Activated T-helper 1 cell treated with anti-CD3 and anti-CD28 coated beads, Interleukin-12 subunit alpha, Interleukin-12 subunit beta, Interleukin-2, Interleukin-4 antibody, amounts not matched to agents 30 ng/mL and 10 ng/mL and 1 ng/mL, durations not matched to agents 14 hours and 24 hours and 36 hours (primary cell): Measurements from ENCODE around the gene ADM. TPM values are rescaled to one million over a fixed set of nuclear protein-coding genes. Genes with fewer than 3 reads are reported as not detected.

Experiments
- DNase-seq: peaks from one replicate; pipeline ENCODE4 v3.0.0; 2021; ENCODE audit warnings: low spot score
- H3K27ac Mint-ChIP-seq: one replicate; pipeline ENCODE4 v1.8.0; 2021; ENCODE audit warnings: mild to moderate bottlenecking, mixed read lengths
- H3K27me3 Mint-ChIP-seq: one replicate; pipeline ENCODE4 v1.8.0; 2022; ENCODE audit warnings: mild to moderate bottlenecking, moderate library complexity, mixed read lengths; ENCODE audit not compliant: insufficient read depth
- H3K36me3 Mint-ChIP-seq: one replicate; pipeline ENCODE4 v1.8.0; 2021; ENCODE audit warnings: low read depth, mixed read lengths
- H3K4me1 Mint-ChIP-seq: one replicate; pipeline ENCODE4 v1.8.0; 2021; ENCODE audit warnings: low read depth, mixed read lengths
- H3K4me3 Mint-ChIP-seq: one replicate; pipeline ENCODE4 v1.8.0; 2021; ENCODE audit warnings: mild to moderate bottlenecking, moderate library complexity, mixed read lengths
- H3K9me3 Mint-ChIP-seq: one replicate; pipeline ENCODE4 v1.8.0; 2021; ENCODE audit warnings: mixed read lengths
- intact Hi-C: fragments of 100-400 bp; cut with micrococcal nuclease; formaldehyde crosslinking; loops from one replicate; pipeline ENCODE4 v1.15.1; 2024
- total RNA-seq: library from RNA; stranded (reverse); gene quantifications from 2 replicates; pipeline ENCODE4 v1.2.3, GENCODE V29; 2022

Gene ADM
- total RNA-seq, 1 donor from 2014 or later, result 2.3 TPM

GRCh38 chr11:10319702-10320558 lies 15.1 kb downstream of the ADM start:
- Mint-ChIP-seq H3K36me3 (no peaks in the 10 kb centered on the region), H3K9me3 (no peaks in the 10 kb centered on the region), H3K27ac (no peak overlapping the region), H3K4me1 (peaks cover 30% of the 10 kb centered on the region), H3K27me3 (peaks cover 12% of the 10 kb centered on the region), H3K4me3 (no peak overlapping the region)
- intact Hi-C loops, result loop anchor here (5.0 kb wide), 3 partner anchors 478 to 858 kb away; partner anchors contain the start of gene ZNF143
- no peak for DNase-seq

- Mint-ChIP-seq H3K4me3 (no peak overlapping the region), H3K9me3 (no peaks in the 10 kb centered on the region), H3K27me3 (peaks cover 20% of the 10 kb centered on the region), H3K4me1 (peaks cover 30% of the 10 kb centered on the region), H3K27ac (no peak overlapping the region), H3K36me3 (no peaks in the 10 kb centered on the region)
- intact Hi-C loops, result loop anchor here (5.0 kb wide), 3 partner anchors 479 to 859 kb away; partner anchors contain the start of gene ZNF143
- no peak for DNase-seq
These were observed 16.0 kb downstream of the ADM start for GRCh38 chr11:10320736-10321465.

- no peaks in the 10 kb centered on the region for H3K9me3 Mint-ChIP-seq
- intact Hi-C loops, result loop anchor here (2.0 to 5.0 kb wide), 5 partner anchors 460 to 1156 kb away; partner anchors contain the start of gene ZNF143
- H3K27ac Mint-ChIP-seq, result peak overlapping the region; percentile 88
- DNase-seq, result no peak
- peaks cover 15% of the 10 kb centered on the region for H3K27me3 Mint-ChIP-seq
- peaks cover 27% of the 10 kb centered on the region for H3K4me1 Mint-ChIP-seq
- no peaks in the 10 kb centered on the region for H3K36me3 Mint-ChIP-seq
- H3K4me3 Mint-ChIP-seq, result no peak overlapping the region
These were observed 17.5 kb downstream of the ADM start for GRCh38 chr11:10322401-10322800.

GRCh38 chr11:10322830-10323792 lies 18.2 kb downstream of the ADM start:
- Mint-ChIP-seq H3K27ac (peak overlapping the region; percentile 88), H3K9me3 (no peaks in the 10 kb centered on the region), H3K27me3 (peaks cover 16% of the 10 kb centered on the region), H3K4me3 (no peak overlapping the region), H3K4me1 (peaks cover 20% of the 10 kb centered on the region), H3K36me3 (no peaks in the 10 kb centered on the region)
- intact Hi-C loops, result loop anchor here (1.0 to 5.0 kb wide), 9 partner anchors 15 to 1156 kb away; partner anchors contain the start of gene ZNF143
- DNase-seq, result no peak

- DNase-seq, result no peak
- Mint-ChIP-seq H3K4me3 (no peak overlapping the region), H3K9me3 (no peaks in the 10 kb centered on the region), H3K27me3 (peaks cover 17% of the 10 kb centered on the region), H3K4me1 (peaks cover 16% of the 10 kb centered on the region), H3K36me3 (no peaks in the 10 kb centered on the region), H3K27ac (no peak overlapping the region)
- intact Hi-C loops, result loop anchor here (1.0 to 5.0 kb wide), 9 partner anchors 15 to 1157 kb away; partner anchors contain the start of gene ZNF143
These were observed 18.9 kb downstream of the ADM start for GRCh38 chr11:10323793-10324170.

GRCh38 chr11:10324474-10324873 lies 19.6 kb downstream of the ADM start:
- H3K27me3 Mint-ChIP-seq, result peaks cover 17% of the 10 kb centered on the region
- H3K9me3 Mint-ChIP-seq, result no peaks in the 10 kb centered on the region
- no peak overlapping the region for H3K4me3 Mint-ChIP-seq
- intact Hi-C loops, result loop anchor here (5.0 kb wide), 3 partner anchors 482 to 862 kb away; partner anchors contain the start of gene ZNF143
- H3K4me1 Mint-ChIP-seq, result peaks cover 16% of the 10 kb centered on the region
- DNase-seq, result no peak
- H3K27ac Mint-ChIP-seq, result no peak overlapping the region
- H3K36me3 Mint-ChIP-seq, result no peaks in the 10 kb centered on the region

GRCh38 chr11:10325277-10326011 lies 20.6 kb downstream of the ADM start:
- H3K9me3 Mint-ChIP-seq, result no peaks in the 10 kb centered on the region
- H3K36me3 Mint-ChIP-seq, result no peaks in the 10 kb centered on the region
- intact Hi-C loops, result no loop called here
- H3K27me3 Mint-ChIP-seq, result peaks cover 19% of the 10 kb centered on the region
- peaks cover 16% of the 10 kb centered on the region for H3K4me1 Mint-ChIP-seq
- H3K4me3 Mint-ChIP-seq, result no peak overlapping the region
- DNase-seq, result no peak
- no peak overlapping the region for H3K27ac Mint-ChIP-seq

- H3K4me3 Mint-ChIP-seq, result no peak overlapping the region
- H3K9me3 Mint-ChIP-seq, result no peaks in the 10 kb centered on the region
- intact Hi-C loops, result no loop called here
- no peaks in the 10 kb centered on the region for H3K36me3 Mint-ChIP-seq
- H3K27me3 Mint-ChIP-seq, result peaks cover 19% of the 10 kb centered on the region
- peaks cover 16% of the 10 kb centered on the region for H3K4me1 Mint-ChIP-seq
- DNase-seq, result no peak
- no peak overlapping the region for H3K27ac Mint-ChIP-seq
These were observed 21.4 kb downstream of the ADM start for GRCh38 chr11:10326012-10326964.

- Mint-ChIP-seq H3K4me3 (no peak overlapping the region), H3K4me1 (peaks cover 15% of the 10 kb centered on the region), H3K9me3 (no peaks in the 10 kb centered on the region), H3K27ac (no peak overlapping the region), H3K27me3 (peaks cover 19% of the 10 kb centered on the region), H3K36me3 (no peaks in the 10 kb centered on the region)
- intact Hi-C loops, result no loop called here
- no peak for DNase-seq
These were observed 22.4 kb downstream of the ADM start for GRCh38 chr11:10327254-10327653.

- H3K9me3 Mint-ChIP-seq, result no peaks in the 10 kb centered on the region
- no peak overlapping the region for H3K4me3 Mint-ChIP-seq
- DNase-seq, result no peak
- H3K4me1 Mint-ChIP-seq, result peaks cover 3% of the 10 kb centered on the region
- intact Hi-C loops, result no loop called here
- H3K27ac Mint-ChIP-seq, result no peak overlapping the region
- H3K27me3 Mint-ChIP-seq, result peaks cover 19% of the 10 kb centered on the region
- H3K36me3 Mint-ChIP-seq, result no peaks in the 10 kb centered on the region
These were observed 23.6 kb downstream of the ADM start for GRCh38 chr11:10328314-10329098.
